HG03045 (cell line): ENCODE measurements around the gene MSI1.

ENCODE experiments used
- ATAC-seq: cut with Tn5 transposase; IDR thresholded peaks from one replicate; pipeline ENCODE4 v1.9.1; 2021; ENCODE audit warnings: mild to moderate bottlenecking, moderate library complexity; ENCODE audit not compliant: unreplicated experiment

MSI1 gene

GRCh38 chr12:120377611-120378010, 8.6 kb upstream of the MSI1 start:
- no peak for ATAC-seq

- ATAC-seq: no peak
Measured at GRCh38 chr12:120376934-120377572, 8.1 kb upstream of the MSI1 start.

- ATAC-seq: no peak
Measured at GRCh38 chr12:120376416-120376815, 7.5 kb upstream of the MSI1 start.

GRCh38 chr12:120376009-120376408, 7.0 kb upstream of the MSI1 start:
- no peak for ATAC-seq

GRCh38 chr12:120373683-120374082, 4.7 kb upstream of the MSI1 start:
- no peak for ATAC-seq

GRCh38 chr12:120370343-120371243, 1.6 kb upstream of the MSI1 start:
- ATAC-seq: no peak

GRCh38 chr12:120369603-120370342, 809 bp upstream of the MSI1 start:
- ATAC-seq: no peak

GRCh38 chr12:120367924-120368788, 808 bp downstream of the MSI1 start:
- no peak for ATAC-seq

- no peak for ATAC-seq
Measured at GRCh38 chr12:120367233-120367923, 1.6 kb downstream of the MSI1 start.

GRCh38 chr12:120366845-120367232, 2.1 kb downstream of the MSI1 start:
- no peak for ATAC-seq

- no peak for ATAC-seq
Measured at GRCh38 chr12:120366341-120366705, 2.6 kb downstream of the MSI1 start.

GRCh38 chr12:120365675-120366340, 3.2 kb downstream of the MSI1 start:
- no peak for ATAC-seq

GRCh38 chr12:120364487-120364886, 4.5 kb downstream of the MSI1 start:
- ATAC-seq: no peak

- no peak for ATAC-seq
Measured at GRCh38 chr12:120363274-120363855, 5.6 kb downstream of the MSI1 start.

- ATAC-seq: no peak
Measured at GRCh38 chr12:120362516-120363273, 6.3 kb downstream of the MSI1 start.

GRCh38 chr12:120361506-120362208, 7.3 kb downstream of the MSI1 start:
- ATAC-seq: no peak

- ATAC-seq: no peak
Measured at GRCh38 chr12:120359128-120359527, 9.8 kb downstream of the MSI1 start.
